SHP77 (cell line): ENCODE results near the gene KASH5.

Experiments used
- DNase-seq, 2 experiments: peaks; one replicate each; lab custom pipeline; 2025; lab: John Stamatoyannopoulos, UW

Gene KASH5

DNA sequence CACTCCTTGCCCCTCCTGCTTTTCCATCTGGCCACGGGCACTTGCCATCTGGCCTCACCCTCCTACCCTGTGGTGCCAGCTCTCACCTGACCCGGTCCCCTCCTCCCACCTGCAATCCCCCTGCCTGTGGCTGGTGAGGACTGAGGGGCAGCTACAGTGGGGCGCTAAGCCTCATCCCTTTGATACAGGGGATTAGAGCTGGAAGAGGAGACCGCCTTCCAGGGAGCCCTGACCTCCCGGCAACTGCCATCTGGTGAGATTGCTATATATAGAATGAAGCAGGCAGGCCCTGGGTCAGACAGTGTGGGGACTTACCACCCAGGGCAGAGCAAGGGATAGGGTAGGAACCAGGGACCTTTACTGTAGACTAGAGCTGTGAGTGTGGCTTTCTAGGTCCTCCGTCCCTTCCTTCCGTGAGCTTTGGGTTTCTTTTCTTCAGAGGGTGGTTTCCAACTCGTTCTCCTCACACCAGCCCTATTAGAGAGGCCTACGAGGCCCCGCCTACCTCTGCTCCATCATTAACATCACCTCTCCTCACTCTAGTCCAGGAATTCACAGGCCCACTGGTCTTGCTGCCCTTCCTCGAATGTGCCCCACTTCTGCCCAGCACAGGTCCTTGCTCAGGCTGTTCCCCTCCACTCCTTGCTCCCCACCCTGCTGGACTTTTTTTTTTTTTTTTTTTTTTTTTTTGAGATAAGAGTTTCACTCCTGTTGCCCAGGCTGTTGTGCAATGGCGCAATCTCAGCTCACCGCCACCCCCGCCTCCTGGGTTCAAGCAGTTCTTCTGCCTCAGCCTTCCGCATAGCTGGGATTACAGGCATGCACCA, 7.7 kb downstream of the KASH5 start:
- DNase-seq = no peak

DNA sequence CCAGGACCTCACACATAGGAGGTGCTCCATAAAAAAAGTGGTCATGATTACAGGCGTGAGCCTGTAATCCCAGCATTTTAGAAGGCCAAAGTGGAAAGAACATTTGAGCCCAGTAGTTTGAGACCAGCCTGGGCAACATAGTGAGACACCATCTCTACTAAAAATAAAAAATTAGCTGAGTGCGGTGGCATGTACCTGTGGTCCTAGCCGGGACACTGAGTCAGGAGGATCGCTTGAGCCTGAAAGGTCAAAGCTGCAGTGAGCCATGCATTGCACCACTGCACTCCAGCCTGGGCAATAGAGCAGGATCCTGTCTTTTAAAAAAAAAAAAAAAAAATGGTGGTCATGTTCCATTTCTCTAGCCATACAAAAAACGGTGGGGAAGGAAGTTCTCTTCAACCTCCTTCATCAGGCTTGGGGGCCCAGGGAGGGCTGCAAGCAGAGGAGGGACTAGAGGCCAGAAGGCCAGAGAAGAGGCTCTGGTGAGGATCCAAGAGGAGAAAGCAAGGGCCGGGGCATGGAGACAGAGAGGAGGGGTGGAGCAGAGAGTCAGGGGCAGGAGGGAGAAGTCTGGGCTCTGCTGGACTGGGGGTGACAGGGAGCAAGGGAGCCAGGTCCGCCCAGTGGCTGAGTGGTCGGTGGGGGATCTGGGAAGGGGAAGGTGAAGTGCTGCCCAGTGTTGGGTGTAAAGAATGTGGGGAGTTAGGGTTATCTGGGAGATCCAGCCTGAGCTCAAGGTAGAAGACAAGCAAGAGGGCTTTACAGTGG, 8.9 kb downstream of the KASH5 start:
- no peak for DNase-seq

DNA sequence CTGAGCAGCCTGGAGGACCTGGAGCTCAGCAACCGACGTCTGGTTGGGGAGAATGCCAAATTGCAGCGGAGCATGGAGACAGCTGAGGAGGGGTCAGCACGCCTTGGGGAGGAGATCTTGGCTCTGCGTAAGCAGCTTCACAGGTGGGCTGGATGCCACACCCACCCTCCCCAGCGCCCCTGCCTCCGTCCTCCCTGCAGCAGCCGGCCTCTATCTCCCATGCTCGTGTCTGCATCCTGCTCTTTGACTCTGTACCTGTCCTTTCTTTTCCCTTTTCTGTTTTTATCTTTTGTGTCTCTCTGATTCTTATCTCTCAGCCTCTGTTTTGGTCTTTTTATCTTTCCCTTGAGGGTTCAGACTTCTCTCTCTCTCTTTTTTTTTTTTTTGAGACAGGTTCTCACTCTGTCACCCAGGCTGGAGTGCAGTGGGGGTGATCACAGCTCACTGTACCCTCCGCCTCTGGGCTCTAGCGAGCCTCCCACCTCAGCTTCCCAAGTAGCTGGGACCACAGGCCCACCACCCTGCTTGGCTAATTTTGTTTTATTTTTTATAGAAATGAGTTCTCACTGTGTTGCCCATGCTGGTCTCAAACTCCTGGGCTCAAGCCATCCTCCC, 10.1 kb downstream of the KASH5 start:
- no peak for DNase-seq

DNA sequence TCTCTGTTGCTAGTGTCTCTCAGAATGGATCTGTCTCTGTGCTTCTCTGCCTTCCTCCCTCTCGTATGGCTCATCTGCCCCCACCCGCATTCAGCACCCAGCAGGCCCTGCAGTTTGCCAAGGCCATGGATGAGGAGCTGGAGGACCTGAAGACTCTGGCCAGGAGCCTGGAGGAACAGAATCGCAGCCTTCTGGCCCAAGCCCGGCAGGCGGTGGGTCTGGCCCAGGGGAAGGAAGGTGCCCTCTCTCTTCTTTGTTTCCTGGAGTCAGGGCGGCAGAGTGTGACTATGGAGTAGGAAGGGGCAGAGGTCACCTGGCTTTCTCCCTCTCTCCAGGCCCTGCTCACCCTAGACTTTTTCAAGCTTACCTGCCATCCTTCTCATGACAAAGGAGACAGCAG, 10.9 kb downstream of the KASH5 start:
- DNase-seq = no peak

DNA sequence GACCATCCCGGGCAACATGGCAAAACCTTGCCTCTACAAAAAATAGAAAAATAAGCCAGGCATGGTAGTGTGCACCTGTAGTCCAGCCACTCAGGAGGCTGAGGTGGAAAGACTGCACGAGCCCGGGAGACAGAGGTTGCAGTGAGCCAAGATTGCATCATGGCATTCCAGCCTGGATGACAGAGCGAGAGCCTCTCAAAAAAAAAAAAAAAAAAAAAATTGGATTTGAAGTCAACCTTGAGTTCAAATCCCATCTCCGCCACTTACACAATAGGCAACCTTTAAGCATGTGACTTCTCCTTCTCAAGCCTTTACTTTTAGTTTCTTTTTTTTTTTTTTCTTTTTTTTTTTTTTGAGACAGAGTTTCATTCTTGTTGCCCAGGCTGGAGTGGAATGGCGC, 12.0 kb downstream of the KASH5 start:
- DNase-seq = no peak

DNA sequence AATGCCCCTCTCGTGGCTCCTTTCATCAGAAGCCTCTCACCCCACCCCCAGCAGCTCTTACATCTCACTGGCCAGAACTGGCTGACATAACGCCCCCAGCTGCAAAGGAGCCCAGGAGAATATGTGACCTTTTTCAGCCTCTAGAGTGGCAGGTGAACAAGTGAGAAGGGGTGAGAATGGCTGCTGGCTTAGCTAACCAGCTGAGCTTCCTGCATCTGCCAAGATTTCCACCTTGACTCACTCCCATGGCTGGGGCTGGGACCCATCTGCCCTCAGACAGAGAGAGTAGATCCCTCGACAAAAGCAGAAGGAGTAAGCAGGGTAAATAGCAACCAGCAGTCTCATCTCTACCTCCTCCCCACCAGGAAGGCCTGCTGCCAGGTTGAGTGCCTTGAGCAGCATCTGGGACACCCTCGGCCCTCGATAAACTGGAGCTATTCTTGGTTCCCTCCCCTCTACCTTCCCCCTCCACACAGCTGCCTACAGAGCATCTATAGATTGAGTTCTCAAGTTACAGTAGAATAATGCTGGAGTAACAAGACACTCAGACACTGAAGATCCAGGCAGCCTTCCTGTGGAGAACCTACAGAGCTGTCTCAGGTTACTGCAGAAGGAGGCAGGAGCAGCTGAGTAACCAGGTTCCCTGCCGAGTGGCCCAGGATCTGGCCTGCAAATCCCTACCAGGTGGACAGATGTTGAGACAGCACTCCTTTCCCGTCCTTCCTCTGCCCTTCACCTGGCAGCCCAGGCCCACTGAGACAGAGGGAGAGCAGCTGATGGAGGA, 15.5 kb downstream of the KASH5 start:
- peak; percentile 80 to 85 for DNase-seq

DNA sequence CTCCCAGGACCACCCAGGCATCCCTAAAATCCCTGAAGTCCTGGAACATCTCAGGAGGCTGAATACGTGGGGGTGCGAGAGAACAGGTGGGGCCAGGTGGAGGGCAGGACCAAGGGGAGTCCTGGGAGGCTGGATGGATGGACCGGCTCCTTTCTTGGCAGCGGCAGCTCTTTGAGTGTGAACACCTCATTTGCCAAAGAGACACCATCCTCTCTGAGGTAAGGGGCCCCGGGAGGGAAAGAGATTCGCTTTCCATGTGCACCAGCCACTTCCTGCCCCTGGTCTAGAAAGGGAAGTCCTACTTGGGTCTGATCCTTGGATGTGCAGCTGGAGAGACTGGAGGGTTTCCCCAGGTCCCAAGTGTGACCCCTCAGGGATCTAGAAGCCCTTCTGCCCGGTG, 19.0 kb downstream of the KASH5 start:
- no peak for DNase-seq

DNA sequence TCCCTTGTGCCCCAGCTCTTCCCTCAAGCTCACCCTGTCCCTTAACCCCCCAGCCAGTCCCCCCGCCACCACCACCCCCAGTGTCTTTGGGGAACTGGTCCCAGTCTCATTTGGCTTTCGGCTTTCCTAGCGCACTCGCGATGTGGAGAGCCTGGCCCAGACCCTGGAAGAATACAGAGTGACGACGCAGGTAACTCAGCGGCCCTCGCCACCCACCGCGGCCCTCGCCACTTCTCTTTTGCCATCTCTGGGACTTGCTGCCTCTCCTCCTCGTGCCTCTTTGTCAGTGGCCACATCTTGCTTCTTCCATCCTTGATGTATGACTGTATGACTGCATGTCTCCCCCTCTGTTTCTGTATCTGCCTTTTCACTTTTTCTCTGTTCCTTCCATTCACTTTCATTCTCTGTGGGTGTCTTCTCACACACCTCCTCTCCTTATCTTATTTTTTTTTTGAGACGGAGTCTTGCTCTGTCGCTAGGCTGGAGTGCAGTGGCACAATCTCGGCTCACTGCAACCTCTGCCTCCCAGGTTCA, 19.5 kb downstream of the KASH5 start:
- no peak for DNase-seq

DNA sequence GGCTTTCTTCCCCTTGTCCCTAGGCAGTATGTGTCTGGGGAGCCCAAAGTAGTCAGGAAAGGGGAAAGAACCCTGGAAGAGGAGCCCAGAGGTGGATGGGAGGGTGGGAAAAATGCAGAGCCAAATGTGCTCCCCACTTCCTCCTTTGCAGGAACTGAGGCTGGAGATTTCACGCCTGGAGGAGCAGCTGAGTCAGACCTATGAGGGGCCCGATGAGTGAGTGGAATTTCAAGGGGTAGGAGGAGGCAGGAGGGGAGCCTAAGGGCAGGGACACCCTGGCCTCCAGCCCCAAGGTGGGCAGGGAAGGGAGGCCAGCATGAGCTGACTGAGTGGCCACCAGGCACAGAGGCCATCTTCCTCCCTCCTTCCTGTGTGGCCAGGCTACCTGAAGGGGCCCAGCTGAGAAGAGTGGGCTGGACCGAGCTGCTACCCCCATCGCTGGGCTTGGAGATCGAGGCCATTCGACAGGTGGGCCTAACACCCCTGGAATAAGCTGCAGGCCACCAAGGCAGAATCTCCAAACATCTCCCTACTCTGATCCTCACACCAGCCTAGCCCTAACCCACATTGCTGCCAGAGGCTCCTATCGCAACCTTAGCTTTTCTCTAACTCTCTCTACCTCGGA, 20.9 kb downstream of the KASH5 start:
- no peak for DNase-seq

DNA sequence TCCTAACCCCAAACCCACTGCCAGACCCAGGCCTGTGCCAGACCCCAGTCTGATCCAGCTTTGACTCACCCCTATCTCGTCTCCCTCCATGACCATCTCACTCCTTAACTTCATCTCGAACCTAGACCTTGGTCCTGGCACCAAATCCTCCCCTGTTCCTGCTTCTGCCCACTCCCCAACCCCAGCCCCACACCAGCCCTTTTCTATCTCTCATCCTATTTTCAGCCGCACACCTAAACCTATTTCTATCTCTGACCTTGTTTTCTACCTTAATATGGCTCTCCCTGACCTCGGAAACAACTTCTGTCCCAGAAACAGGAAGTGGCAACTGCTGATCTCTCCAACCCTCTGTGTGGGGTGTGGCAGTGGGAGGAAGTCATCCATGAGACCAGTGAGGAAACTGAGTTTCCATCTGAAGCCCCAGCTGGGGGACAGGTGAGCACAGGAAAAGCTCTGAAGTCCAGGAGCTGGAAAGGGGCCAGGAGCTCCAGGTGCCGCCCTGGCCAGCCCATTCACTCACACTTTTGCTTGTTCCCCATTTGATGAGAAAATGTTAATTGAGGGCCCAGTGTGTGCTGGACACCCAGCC, 21.5 kb downstream of the KASH5 start:
- DNase-seq = no peak

DNA sequence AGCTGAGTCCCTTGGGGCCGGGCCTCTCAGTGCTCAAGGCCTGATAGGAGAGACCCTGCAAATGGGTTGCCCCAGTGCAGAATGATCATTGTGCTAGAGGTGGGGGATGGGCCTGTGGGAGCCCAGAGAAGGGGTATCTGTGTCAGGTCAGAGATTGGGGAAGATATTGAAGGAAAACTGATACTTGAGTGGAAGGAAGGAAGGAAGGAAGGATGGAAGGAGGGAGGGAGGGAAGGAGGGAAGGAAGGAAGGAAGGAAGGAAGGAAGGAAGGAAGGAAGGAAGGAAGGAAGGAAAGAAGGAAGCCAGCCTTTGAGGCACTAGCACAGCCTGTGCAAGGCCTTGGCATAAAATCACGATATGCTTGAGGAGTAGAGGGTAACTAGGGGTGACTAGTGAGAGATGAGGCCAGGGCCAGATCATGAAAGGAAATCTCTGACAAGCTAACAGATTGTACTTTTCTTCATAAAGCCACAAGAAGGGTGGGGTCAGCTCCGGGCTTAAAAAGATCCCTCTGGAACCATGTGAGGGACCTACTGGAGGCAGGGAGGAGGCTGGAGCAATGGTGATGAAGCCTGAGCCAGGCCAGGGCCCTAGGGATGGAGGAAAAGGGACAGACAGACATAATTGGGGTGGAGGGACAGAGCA, 23.8 kb downstream of the KASH5 start:
- no peak for DNase-seq

DNA sequence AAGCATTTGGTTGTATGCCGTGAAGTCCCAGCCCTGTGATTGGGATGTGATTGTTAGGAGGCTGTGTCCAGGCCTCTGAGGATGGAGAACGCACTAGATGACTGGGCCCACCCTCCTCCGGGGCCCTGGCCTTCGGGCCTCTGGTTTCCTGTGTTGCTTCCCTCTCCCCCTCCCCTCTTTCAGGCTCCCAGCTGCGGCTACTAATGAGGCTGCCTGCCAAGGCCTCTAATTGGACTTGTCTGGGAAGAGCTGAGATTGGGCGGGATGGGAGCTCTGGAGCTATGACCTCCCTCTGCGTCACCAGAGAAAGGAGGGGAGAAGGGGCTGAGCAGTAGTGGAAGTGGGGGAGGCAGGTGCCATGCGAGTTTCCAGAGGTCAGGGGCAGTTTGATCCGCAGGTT, 25.3 kb downstream of the KASH5 start:
- peak in 1 of 2 experiments; percentile 8 for DNase-seq

DNA sequence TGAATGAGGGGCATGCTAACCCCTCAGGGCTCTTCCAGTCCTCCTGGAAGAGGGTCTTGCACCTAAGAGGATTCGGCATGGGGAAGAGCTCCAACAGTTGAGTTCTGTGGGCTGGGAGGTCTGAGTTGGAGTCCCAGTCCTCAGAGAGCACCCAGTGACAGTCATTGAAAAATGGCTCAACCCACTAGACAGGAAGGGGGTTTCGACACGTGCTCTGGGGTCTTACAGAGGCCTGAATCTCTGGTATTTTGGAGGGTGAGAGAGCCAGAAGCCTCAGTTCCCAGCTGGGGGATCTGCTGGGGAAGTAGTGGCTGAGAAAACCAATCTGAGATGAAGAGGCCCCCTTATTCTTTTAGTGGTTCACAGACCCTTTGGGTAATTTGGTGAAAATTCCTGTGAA, 26.2 kb downstream of the KASH5 start:
- no peak for DNase-seq

DNA sequence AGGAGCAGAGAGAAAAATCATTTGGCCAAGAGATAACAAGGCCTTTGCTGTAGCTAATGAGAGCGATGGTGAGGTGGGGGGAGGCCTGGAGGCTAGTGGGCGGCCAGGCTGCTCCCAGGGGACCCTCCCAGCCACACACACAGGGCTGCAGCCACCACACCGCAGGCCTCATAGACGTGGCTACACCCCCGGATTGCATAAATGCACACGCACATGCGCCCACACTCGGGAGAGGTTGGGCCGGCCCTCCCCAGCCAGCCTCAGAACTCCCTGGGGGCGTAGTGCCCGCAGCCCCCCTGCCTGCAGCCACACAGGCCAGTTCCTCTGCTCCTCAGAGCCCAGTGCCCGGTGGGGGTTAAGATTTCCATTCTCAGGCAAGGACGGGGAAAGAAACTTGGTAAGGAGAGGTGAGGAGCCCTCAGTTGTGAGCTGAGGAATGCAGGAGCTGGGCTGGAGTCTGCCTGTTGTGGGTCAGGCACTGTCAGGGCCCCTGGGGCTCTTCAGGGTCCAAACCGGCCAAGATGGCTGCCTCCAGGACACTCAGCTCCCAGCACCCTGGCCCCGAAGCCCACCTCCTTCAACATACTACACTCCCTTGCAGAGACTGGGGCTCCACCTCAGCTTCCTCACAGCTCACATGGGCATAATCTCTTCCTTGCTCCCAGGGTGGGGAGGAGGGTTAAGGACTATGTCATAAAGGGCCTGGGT, 27.2 kb downstream of the KASH5 start:
- DNase-seq = no peak

DNA sequence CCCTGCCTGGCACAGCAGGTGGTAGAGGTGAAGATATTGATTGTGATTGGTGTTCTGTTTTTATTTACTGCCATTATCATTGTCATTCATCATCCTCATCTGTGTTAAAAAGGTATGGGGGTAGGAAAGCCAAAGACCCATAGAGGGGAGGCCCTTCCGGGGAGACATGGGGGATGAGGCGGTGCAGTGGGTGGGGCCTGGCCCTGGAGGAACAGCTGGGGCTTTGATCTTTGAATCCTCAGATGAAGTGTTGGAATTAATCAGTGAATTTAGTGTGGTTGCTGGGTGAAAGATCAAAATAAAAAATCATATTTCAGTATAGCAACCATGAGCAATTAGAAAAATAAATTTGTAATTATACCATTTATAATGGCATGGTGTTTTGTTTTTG, 27.8 kb downstream of the KASH5 start:
- no peak for DNase-seq

DNA sequence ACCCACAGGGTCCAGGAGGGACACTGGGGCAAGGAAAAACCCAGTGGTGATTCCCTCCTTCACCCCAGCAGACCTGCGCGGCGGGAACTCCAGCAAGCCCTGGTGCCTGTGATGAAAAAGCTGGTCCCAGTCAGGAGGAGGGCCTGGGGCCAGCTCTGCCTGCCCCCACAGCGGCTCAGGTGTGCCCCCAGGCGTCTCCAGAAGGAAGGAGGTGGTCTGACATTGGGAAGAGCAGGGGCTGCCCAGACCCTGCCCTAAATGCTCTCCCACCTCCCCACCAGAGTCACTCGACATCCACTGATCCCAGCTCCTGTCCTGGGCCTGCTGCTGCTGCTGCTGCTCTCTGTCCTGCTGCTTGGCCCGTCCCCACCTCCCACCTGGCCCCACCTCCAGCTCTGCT, 29.0 kb downstream of the KASH5 start:
- DNase-seq = no peak

DNA sequence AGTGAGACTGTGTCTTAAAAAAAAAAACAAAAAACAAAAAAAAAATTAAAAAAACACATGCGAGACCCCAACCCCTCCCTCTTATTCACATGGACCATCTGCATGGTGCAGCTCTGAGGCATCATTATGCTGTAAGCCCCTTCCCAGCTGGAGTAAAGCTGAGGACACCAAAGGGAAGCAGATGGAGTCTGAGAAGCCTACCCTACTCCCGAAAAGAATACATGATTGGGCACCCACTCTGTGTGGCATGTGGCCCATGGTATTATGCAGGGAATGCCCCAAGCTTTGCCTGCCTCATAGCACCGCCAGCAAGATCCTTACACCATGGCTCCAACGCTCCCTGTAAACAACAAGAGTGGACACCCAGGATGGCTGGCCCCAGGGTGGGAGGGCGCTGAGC, 30.5 kb downstream of the KASH5 start:
- DNase-seq = no peak

DNA sequence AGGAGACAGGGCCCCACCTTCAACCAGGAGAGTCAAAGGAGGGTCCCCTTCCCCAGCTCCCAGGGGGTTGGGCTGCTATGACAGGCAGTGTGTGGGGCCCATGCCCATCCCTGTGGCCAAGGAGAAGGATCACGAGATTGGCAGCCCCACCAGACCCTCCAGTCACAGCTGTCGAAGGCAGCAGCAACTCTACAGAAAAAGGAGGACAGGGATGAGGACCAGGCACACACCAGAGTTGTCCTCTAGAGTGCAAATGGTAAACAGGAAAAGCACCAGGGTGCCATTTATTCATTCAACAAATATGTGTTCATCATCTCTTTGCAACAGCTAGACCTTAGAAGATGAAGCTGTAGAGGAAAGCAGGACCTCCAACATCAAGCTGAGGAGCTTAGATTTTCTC, 31.1 kb downstream of the KASH5 start:
- DNase-seq = no peak

DNA sequence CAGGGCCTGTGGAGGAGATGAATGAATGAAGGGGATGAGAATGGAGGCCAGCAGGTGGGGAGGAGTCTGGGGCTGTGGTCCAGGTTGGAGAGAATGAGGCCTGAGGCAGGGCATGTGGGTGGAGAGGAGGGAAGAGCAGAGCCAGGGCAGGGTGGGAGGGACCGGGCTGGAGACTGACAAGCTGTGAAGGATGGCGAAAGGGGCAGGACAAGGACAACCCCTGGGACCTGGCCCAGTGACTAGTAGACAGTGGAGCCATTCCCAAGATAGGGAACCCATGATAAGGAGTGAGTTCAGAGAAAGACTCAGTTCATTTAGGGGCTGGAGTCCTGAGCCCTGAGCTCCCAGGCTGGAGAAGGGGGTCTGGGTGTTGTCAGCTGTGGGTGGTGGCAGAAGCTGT, 32.2 kb downstream of the KASH5 start:
- no peak for DNase-seq
